Trophoblast cell (in vitro differentiated cells and primary cell): ENCODE measurements around the gene MTAP.
A peak's percentile ranks its signal among the peaks of the same experiment; 100 is the strongest.

ENCODE experiments used
- DNase-seq, 2 donors: peaks; one replicate each; pipeline ENCODE4 v3.0.0-alpha.2; 2016
- H2AFZ ChIP-seq: 2 replicates; pipeline ENCODE4 v1.6.1; 2013; ENCODE audit warnings: low read length, moderate library complexity, mild to moderate bottlenecking; ENCODE audit not compliant: insufficient read depth, poor library complexity
- H2AK5ac ChIP-seq: 2 replicates; pipeline ENCODE4 v1.6.1; 2013; ENCODE audit warnings: mild to moderate bottlenecking, low read length
- H2BK120ac ChIP-seq: 2 replicates; pipeline ENCODE4 v1.6.1; 2013; ENCODE audit warnings: low read length, mild to moderate bottlenecking, moderate library complexity; ENCODE audit not compliant: insufficient read depth, poor library complexity
- H2BK12ac ChIP-seq: 2 replicates; pipeline ENCODE4 v1.6.1; 2013; ENCODE audit warnings: mild to moderate bottlenecking, low read length, moderate library complexity
- H2BK5ac ChIP-seq: 2 replicates; pipeline ENCODE4 v1.6.1; 2013; ENCODE audit warnings: low read length, low read depth, moderate library complexity, mild to moderate bottlenecking; ENCODE audit not compliant: poor library complexity
- H3K14ac ChIP-seq: 2 replicates; pipeline ENCODE4 v1.6.1; 2013; ENCODE audit warnings: mild to moderate bottlenecking, low read length
- H3K18ac ChIP-seq: 2 replicates; pipeline ENCODE4 v1.6.1; 2013; ENCODE audit warnings: mild to moderate bottlenecking, low read length
- H3K23ac ChIP-seq: 2 replicates; pipeline ENCODE4 v1.6.1; 2013; ENCODE audit warnings: low read length
- H3K27ac ChIP-seq: 2 replicates; pipeline ENCODE4 v1.5.1; 2013; ENCODE audit warnings: low read depth, mild to moderate bottlenecking, inconsistent platforms, low read length, moderate library complexity
- H3K27me3 ChIP-seq: 2 replicates; pipeline ENCODE4 v1.6.1; 2013; ENCODE audit warnings: inconsistent platforms, mild to moderate bottlenecking, low read length, moderate library complexity; ENCODE audit not compliant: insufficient read depth
- H3K36me3 ChIP-seq, 2 experiments: 1 replicate in 1 of 2; 2 replicates in 1 of 2; pipeline ENCODE4 v1.6.1; 2013; ENCODE audit warnings: low read length in 2 of 2, mild to moderate bottlenecking in 2 of 2, moderate library complexity in 1 of 2; ENCODE audit not compliant: insufficient read depth in 2 of 2, control insufficient read depth in 1 of 2
- H3K4ac ChIP-seq: 2 replicates; pipeline ENCODE4 v1.6.1; 2013; ENCODE audit warnings: low read depth, mild to moderate bottlenecking, low read length, moderate library complexity
- H3K4me1 ChIP-seq, 2 experiments: 1 replicate in 1 of 2; 2 replicates in 1 of 2; pipeline ENCODE4 v1.6.1; 2013; ENCODE audit warnings: low read length in 2 of 2, mild to moderate bottlenecking in 2 of 2, moderate library complexity in 1 of 2; ENCODE audit not compliant: insufficient read depth in 2 of 2, control insufficient read depth in 1 of 2
- H3K4me2 ChIP-seq: 2 replicates; pipeline ENCODE4 v1.6.1; 2013; ENCODE audit warnings: inconsistent platforms, mild to moderate bottlenecking, low read length, moderate library complexity
- H3K4me3 ChIP-seq: 2 replicates; pipeline ENCODE4 v1.5.1; 2013; ENCODE audit warnings: mild to moderate bottlenecking, low read depth, low read length, inconsistent platforms
- H3K79me1 ChIP-seq: one replicate; pipeline ENCODE4 v1.6.1; 2013; ENCODE audit warnings: low read length
- H3K79me2 ChIP-seq: 2 replicates; pipeline ENCODE4 v1.6.1; 2013; ENCODE audit warnings: low read length, mild to moderate bottlenecking; ENCODE audit not compliant: control insufficient read depth, insufficient read depth, poor library complexity
- H3K9ac ChIP-seq: 2 replicates; pipeline ENCODE4 v1.6.1; 2013; ENCODE audit warnings: mild to moderate bottlenecking, low read length
- H3K9me3 ChIP-seq: 2 replicates; pipeline ENCODE4 v1.6.1; 2013; ENCODE audit warnings: low read depth, mild to moderate bottlenecking, control low read depth, inconsistent platforms, low read length; ENCODE audit not compliant: insufficient read depth
- H4K12ac ChIP-seq: 2 replicates; pipeline ENCODE4 v1.6.1; 2013; ENCODE audit warnings: low read depth, mild to moderate bottlenecking, low read length, moderate library complexity
- H4K8ac ChIP-seq: 2 replicates; pipeline ENCODE4 v1.6.1; 2013; ENCODE audit warnings: low read depth, mild to moderate bottlenecking, low read length, moderate library complexity
- H4K91ac ChIP-seq: one replicate; pipeline ENCODE4 v1.6.1; 2013; ENCODE audit warnings: low read depth, mild to moderate bottlenecking, low read length, moderate library complexity
- WGBS: extraction: QIAGEN DNeasy Blood & Tissue Kit; methylation state at CpG from one replicate; pipeline ENCODE4 v1.1.7; 2013; ENCODE audit warnings: missing lambda C conversion rate; ENCODE audit not compliant: insufficient read length, insufficient coverage; ENCODE audit errors: extremely low coverage; 5-methylcytosine and 5-hydroxymethylcytosine counted together

MTAP gene

GRCh38 chr9:21862871-21863270, 60.4 kb downstream of the MTAP start:
- Histone ChIP-seq H3K36me3 (peaks cover 10 to 27% of the 10 kb centered on the region in 2 experiments), H4K91ac (no peak overlapping the region), H2BK5ac (no peak overlapping the region), H3K23ac (no peak overlapping the region), H2AK5ac (no peak overlapping the region), H2AFZ (no peak overlapping the region), H4K12ac (no peak overlapping the region), H3K9ac (no peak overlapping the region), H3K4me2 (no peak overlapping the region), H3K14ac (no peak overlapping the region), H3K4me3 (no peak overlapping the region), H3K79me1 (no peaks in the 10 kb centered on the region), H3K9me3 (no peaks in the 10 kb centered on the region), H2BK120ac (no peak overlapping the region), H3K27me3 (no peaks in the 10 kb centered on the region), H3K79me2 (no peaks in the 10 kb centered on the region), H3K4ac (no peak overlapping the region), H3K18ac (no peak overlapping the region), H3K4me1 (no peaks in the 10 kb centered on the region), H3K27ac (no peak overlapping the region), H2BK12ac (no peak overlapping the region), H4K8ac (no peak overlapping the region)
- WGBS: no CpG with 5 or more reads among the region's 1 CpG
- DNase-seq: no peak

DNA sequence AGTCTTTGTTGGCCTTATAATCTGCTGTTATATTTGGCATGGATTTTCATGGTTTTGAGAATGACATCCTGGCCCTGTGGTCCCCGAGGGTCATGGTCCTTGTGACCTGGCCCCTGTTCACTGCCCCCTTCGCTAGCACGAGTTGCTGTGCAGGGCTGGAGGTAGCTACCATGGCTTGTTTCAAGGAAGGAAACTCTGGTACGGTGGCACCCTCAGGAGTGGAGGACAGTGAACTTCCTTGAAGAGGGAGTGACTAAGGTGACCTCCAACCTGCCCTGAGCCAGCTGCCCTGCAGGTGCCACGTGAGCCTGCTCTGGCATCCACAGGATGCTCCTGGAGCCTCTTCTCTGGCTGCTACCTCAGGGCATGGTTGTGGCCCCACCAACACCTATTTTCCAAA, 62.1 kb downstream of the MTAP start:
- H3K79me1 ChIP-seq: no peaks in the 10 kb centered on the region
- H3K4me1 ChIP-seq: no peaks in the 10 kb centered on the region
- H3K9ac ChIP-seq: no peak overlapping the region
- no peak overlapping the region for H2BK12ac ChIP-seq
- no peak overlapping the region for H3K4me2 ChIP-seq
- no peak overlapping the region for H2BK5ac ChIP-seq
- DNase-seq: no peak
- no peaks in the 10 kb centered on the region for H3K27me3 ChIP-seq
- H3K4ac ChIP-seq: no peak overlapping the region
- no peak overlapping the region for H4K12ac ChIP-seq
- no peaks in the 10 kb centered on the region for H3K9me3 ChIP-seq
- no peak overlapping the region for H2AK5ac ChIP-seq
- WGBS: no CpG with 5 or more reads among the region's 5 CpGs
- H3K79me2 ChIP-seq: no peaks in the 10 kb centered on the region
- no peak overlapping the region for H3K4me3 ChIP-seq
- H3K27ac ChIP-seq: no peak overlapping the region
- no peak overlapping the region for H4K8ac ChIP-seq
- no peak overlapping the region for H2BK120ac ChIP-seq
- no peak overlapping the region for H3K23ac ChIP-seq
- peaks cover 6 to 18% of the 10 kb centered on the region in 2 experiments for H3K36me3 ChIP-seq
- H2AFZ ChIP-seq: no peak overlapping the region
- no peak overlapping the region for H4K91ac ChIP-seq
- H3K18ac ChIP-seq: no peak overlapping the region
- H3K14ac ChIP-seq: no peak overlapping the region

DNA sequence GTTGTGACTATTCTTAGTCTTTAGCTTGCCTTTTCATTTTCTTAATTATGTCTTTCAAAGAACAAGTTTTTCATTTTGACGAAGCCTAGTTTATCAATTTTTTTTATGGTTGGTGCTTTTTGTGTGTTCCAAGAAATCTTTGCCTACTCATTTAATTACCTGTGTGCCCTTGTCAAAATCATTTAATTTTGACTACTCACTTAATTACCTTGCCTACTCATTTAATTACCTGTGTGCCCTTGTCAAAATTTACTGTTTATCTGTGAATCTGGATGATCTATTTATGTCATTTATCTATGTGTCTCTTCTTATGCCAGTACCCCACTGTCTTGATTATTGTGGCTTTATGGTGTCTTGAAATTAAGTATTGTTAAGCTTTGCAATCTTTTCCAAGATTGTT, 63.9 kb downstream of the MTAP start:
- no peak overlapping the region for H2AK5ac ChIP-seq
- no peak overlapping the region for H3K27ac ChIP-seq
- DNase-seq: no peak
- H3K18ac ChIP-seq: no peak overlapping the region
- no peak overlapping the region for H3K4me3 ChIP-seq
- no peak overlapping the region for H2BK5ac ChIP-seq
- no peak overlapping the region for H3K9ac ChIP-seq
- H4K12ac ChIP-seq: no peak overlapping the region
- no peak overlapping the region for H3K14ac ChIP-seq
- no peak overlapping the region for H2AFZ ChIP-seq
- peaks cover 0 to 2% of the 10 kb centered on the region in 2 experiments for H3K4me1 ChIP-seq
- H3K23ac ChIP-seq: no peak overlapping the region
- H2BK120ac ChIP-seq: no peak overlapping the region
- H3K79me2 ChIP-seq: no peaks in the 10 kb centered on the region
- no peak overlapping the region for H4K8ac ChIP-seq
- peaks cover 6 to 15% of the 10 kb centered on the region in 2 experiments for H3K36me3 ChIP-seq
- no peak overlapping the region for H2BK12ac ChIP-seq
- peaks cover 2% of the 10 kb centered on the region for H3K79me1 ChIP-seq
- H3K27me3 ChIP-seq: no peaks in the 10 kb centered on the region
- no CpG with 5 or more reads among the region's 1 CpG for WGBS
- H3K4me2 ChIP-seq: no peak overlapping the region
- no peak overlapping the region for H4K91ac ChIP-seq
- no peaks in the 10 kb centered on the region for H3K9me3 ChIP-seq
- no peak overlapping the region for H3K4ac ChIP-seq

DNA sequence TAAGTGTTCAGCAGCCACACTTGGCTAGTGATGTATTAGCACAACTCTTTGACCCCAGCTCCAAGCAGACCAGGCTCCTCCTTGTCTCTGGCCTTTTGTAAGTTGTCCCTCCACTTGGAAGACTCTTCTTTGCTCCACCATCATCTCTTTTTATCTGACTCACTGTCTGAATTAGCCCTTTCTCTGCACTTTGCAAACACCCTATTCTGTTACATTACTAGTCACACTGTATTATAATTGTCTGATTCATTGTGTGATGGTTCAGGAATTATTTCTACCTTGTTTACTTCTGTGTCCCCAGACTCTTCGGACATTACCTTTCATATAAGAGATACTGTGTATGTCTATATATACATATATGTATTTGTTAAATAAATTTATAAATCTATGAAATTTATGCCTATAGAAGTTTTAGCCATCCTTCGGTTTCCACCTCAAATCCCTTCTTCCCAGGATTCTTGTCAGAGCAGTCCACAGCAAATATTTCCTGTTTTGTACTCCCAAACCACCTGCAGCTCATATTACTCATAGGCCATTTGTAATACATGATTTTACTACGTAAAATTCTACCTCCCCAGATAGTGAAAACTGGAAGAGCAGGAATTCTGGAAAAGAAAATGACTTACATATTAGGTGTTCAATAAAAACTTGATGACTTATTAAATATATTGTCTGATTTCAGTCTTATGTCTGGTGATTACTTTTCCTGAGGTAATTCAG, 69.0 kb downstream of the MTAP start:
- Histone ChIP-seq H3K23ac (no peak overlapping the region), H3K14ac (no peak overlapping the region), H3K9me3 (no peaks in the 10 kb centered on the region), H2AFZ (no peak overlapping the region), H4K91ac (no peak overlapping the region), H3K4me3 (no peak overlapping the region), H2BK5ac (no peak overlapping the region), H2BK12ac (no peak overlapping the region), H2BK120ac (no peak overlapping the region), H3K4me1 (peaks cover 3 to 9% of the 10 kb centered on the region in 2 experiments), H3K27ac (no peak overlapping the region), H3K79me2 (no peaks in the 10 kb centered on the region), H4K12ac (no peak overlapping the region), H3K79me1 (peaks cover 6% of the 10 kb centered on the region), H3K27me3 (no peaks in the 10 kb centered on the region), H3K4me2 (no peak overlapping the region), H3K18ac (no peak overlapping the region), H3K9ac (no peak overlapping the region), H2AK5ac (no peak overlapping the region), H3K4ac (no peak overlapping the region), H3K36me3 (peaks cover 0 to 6% of the 10 kb centered on the region in 2 experiments), H4K8ac (no peak overlapping the region)
- DNase-seq: peak in 1 of 2 donors; percentile 11
- WGBS: no CpG with 5 or more reads among the region's 3 CpGs
